Left lung (tissue), 10 donors: ENCODE results near the gene PDSS2. TPM values are rescaled to one million over a fixed set of nuclear protein-coding genes. Genes with fewer than 3 reads are reported as not detected.

Source experiments
- ATAC-seq: fragments of 200-7000 bp; cut with Tn5 transposase; one replicate; pipeline ENCODE4 v1.9.1; 2020; ENCODE audit warnings: moderate library complexity
- DNase-seq, 4 donors: peaks; one replicate each; pipeline ENCODE4 v3.0.0-alpha.2; 2013 to 2020
- H3K27ac ChIP-seq, 2 donors: fragments of 200-600 bp; sonication (generic) in 1 of 2; one replicate each; pipeline versions ENCODE4 v1.5.0 to v1.8.0; 2020 to 2021
- H3K27me3 ChIP-seq, 2 donors: fragments of 200-600 bp; sonication (generic) in 1 of 2; one replicate each; pipeline versions ENCODE4 v1.5.0 to v1.8.0; 2020 to 2021
- H3K36me3 ChIP-seq, 2 donors: fragments of 200-600 bp; sonication (generic) in 1 of 2; one replicate each; pipeline versions ENCODE4 v1.5.0 to v1.8.0; 2020 to 2021
- H3K4me1 ChIP-seq, 2 donors: fragments of 200-600 bp; one replicate each; pipeline ENCODE4 v1.8.0; 2021
- H3K4me3 ChIP-seq, 2 donors: fragments of 200-600 bp; sonication (generic) in 1 of 2; one replicate each; pipeline versions ENCODE4 v1.5.0 to v1.8.0; 2020 to 2021; ENCODE audit warnings: mild to moderate bottlenecking in 1 of 2
- H3K9me3 ChIP-seq, 2 donors: fragments of 200-600 bp; sonication (generic) in 1 of 2; one replicate each; pipeline versions ENCODE4 v1.5.0 to v1.8.0; 2020 to 2021
- CTCF ChIP-seq, 2 donors: fragments of 200-600 bp; sonication (generic) in 1 of 2; IDR thresholded peaks; one replicate each; pipeline versions ENCODE4 v1.5.0 to v1.8.0; 2021; ENCODE audit warnings: antibody characterized with exemption in 2 of 2
- intact Hi-C, 2 donors: fragments of 100-400 bp; cut with DNase I; formaldehyde crosslinking; loops; one replicate each; pipeline versions ENCODE4 v1.11.2 to v1.14.2; 2022
- polyA plus RNA-seq, 6 donors: library from polyadenylated mRNA; unstranded; fragments of 120-200 nt; gene quantifications; one replicate each; pipeline ENCODE4 v1.2.1, GENCODE V29; 2013; ENCODE audit not compliant: insufficient read length in 6 of 6
- total RNA-seq, 2 donors: library from RNA; stranded (reverse); fragmentation: NEBNext Ultra II Directional; extraction: Animal tissue kit (Norgen Biotek cat#: 25700); gene quantifications; one replicate each; pipeline ENCODE4 v1.2.1, GENCODE V29; 2021
- donor health status: DM: no; HTN: yes; CAD: no.
- donor health status: DM: no; HTN: no; CAD: no.

PDSS2 gene
- total and polyA plus RNA-seq, 8 donors = 13.9 to 20.6 (median 16.4) TPM

GRCh38 chr6:107237992-107238660, 221.2 kb downstream of the PDSS2 start:
- H3K36me3 ChIP-seq = peaks cover 0 to 17% of the 10 kb centered on the region in 2 donors
- ATAC-seq = no peak
- DNase-seq = no peak
- peaks cover 0 to 11% of the 10 kb centered on the region in 2 donors for H3K9me3 ChIP-seq
- H3K27me3 ChIP-seq = no peaks in the 10 kb centered on the region
- intact Hi-C loops = no loop called here
- TF ChIP-seq CTCF (IDR thresholded peaks at IDR 0.05) = no peak
- no peaks in the 10 kb centered on the region for H3K4me1 ChIP-seq
- no peak overlapping the region for H3K4me3 ChIP-seq
- H3K27ac ChIP-seq = no peak overlapping the region

- no peaks in the 10 kb centered on the region for H3K4me1 ChIP-seq
- ATAC-seq (no peak), DNase-seq (peak in 2 of 4 donors; percentile 59 to 75)
- intact Hi-C loops = no loop called here
- H3K27me3 ChIP-seq = no peaks in the 10 kb centered on the region
- H3K27ac ChIP-seq = no peak overlapping the region
- no peak for TF ChIP-seq CTCF (IDR thresholded peaks at IDR 0.05)
- peaks cover 0 to 11% of the 10 kb centered on the region in 2 donors for H3K9me3 ChIP-seq
- no peak overlapping the region for H3K4me3 ChIP-seq
- peaks cover 0 to 17% of the 10 kb centered on the region in 2 donors for H3K36me3 ChIP-seq
Measured at GRCh38 chr6:107235511-107235910, 223.9 kb downstream of the PDSS2 start.

GRCh38 chr6:107235007-107235406, 224.4 kb downstream of the PDSS2 start:
- peaks cover 0 to 17% of the 10 kb centered on the region in 2 donors for H3K36me3 ChIP-seq
- DNase-seq = no peak
- ATAC-seq = no peak
- no peak overlapping the region for H3K27ac ChIP-seq
- intact Hi-C loops = no loop called here
- no peaks in the 10 kb centered on the region for H3K4me1 ChIP-seq
- no peaks in the 10 kb centered on the region for H3K27me3 ChIP-seq
- H3K9me3 ChIP-seq = peaks cover 0 to 11% of the 10 kb centered on the region in 2 donors
- no peak for TF ChIP-seq CTCF (IDR thresholded peaks at IDR 0.05)
- no peak overlapping the region for H3K4me3 ChIP-seq

- peaks cover 0 to 2% of the 10 kb centered on the region in 2 donors for H3K36me3 ChIP-seq
- intact Hi-C loops = no loop called here
- TF ChIP-seq CTCF (IDR thresholded peaks at IDR 0.05) = no peak
Measured at GRCh38 chr6:107231243-107231642, 228.1 kb downstream of the PDSS2 start.

GRCh38 chr6:107230448-107230847, 228.9 kb downstream of the PDSS2 start:
- no peaks in the 10 kb centered on the region for H3K4me1 ChIP-seq
- H3K27me3 ChIP-seq = no peaks in the 10 kb centered on the region
- intact Hi-C loops = no loop called here
- no peaks in the 10 kb centered on the region for H3K36me3 ChIP-seq
- ATAC-seq = no peak
- TF ChIP-seq CTCF (IDR thresholded peaks at IDR 0.05) = no peak
- H3K9me3 ChIP-seq = no peaks in the 10 kb centered on the region
- H3K4me3 ChIP-seq = no peak overlapping the region
- H3K27ac ChIP-seq = no peak overlapping the region
- no peak for DNase-seq

More at GRCh38 chr6:107231243-107231642, 228.1 kb downstream of the PDSS2 start:
- no peak overlapping the region for H3K4me3 ChIP-seq
- no peak overlapping the region for H3K27ac ChIP-seq
- H3K27me3 ChIP-seq = no peaks in the 10 kb centered on the region
- no peaks in the 10 kb centered on the region for H3K4me1 ChIP-seq
- H3K9me3 ChIP-seq = peaks cover 0 to 6% of the 10 kb centered on the region in 2 donors
- no peak for DNase-seq
- ATAC-seq = no peak
